Fibroblast of lung (primary cell): ENCODE results near the gene TAS1R3. TPM values are rescaled to one million over a fixed set of nuclear protein-coding genes. Genes with fewer than 3 reads are reported as not detected.

Experiments used
- DNase-seq, 2 donors: peaks; one replicate each; pipeline versions ENCODE4 v3.0.0 to v3.0.0-alpha.2; 2010; ENCODE audit warnings: low read depth in 2 of 2
- H2AFZ ChIP-seq: 2 replicates; pipeline ENCODE4 v1.5.1; 2012; ENCODE audit warnings: low read length, control low read depth, inconsistent platforms
- H3K27ac ChIP-seq: 2 replicates; pipeline ENCODE4 v1.5.1; 2011; ENCODE audit warnings: low read length, control low read depth; ENCODE audit not compliant: insufficient read depth
- H3K27me3 ChIP-seq: 2 replicates; pipeline ENCODE4 v1.5.1; 2011; ENCODE audit warnings: mild to moderate bottlenecking, low read length; ENCODE audit not compliant: control insufficient read depth, insufficient read depth
- H3K36me3 ChIP-seq: 2 replicates; pipeline ENCODE4 v1.5.1; 2011; ENCODE audit warnings: low read length; ENCODE audit not compliant: control insufficient read depth, insufficient read depth
- H3K4me1 ChIP-seq: 2 replicates; pipeline ENCODE4 v1.5.1; 2011; ENCODE audit warnings: low read length; ENCODE audit not compliant: control insufficient read depth, insufficient read depth; ENCODE audit errors: extremely low read depth
- H3K4me2 ChIP-seq: 2 replicates; pipeline ENCODE4 v1.5.1; 2011; ENCODE audit warnings: low read length, control low read depth; ENCODE audit not compliant: insufficient read depth; ENCODE audit errors: extremely low read depth
- H3K4me3 ChIP-seq, 4 experiments: fragments of 200-600 bp in 1 of 4; sonication (generic) in 1 of 4; replicated peaks in 1 of 4; 2 replicates each; pipeline ENCODE4 v1.5.1; 2011 to 2016; ENCODE audit warnings: low read length in 4 of 4, low read depth in 3 of 4, mild to moderate bottlenecking in 3 of 4, control low read depth in 2 of 4, inconsistent platforms in 1 of 4, mixed read lengths in 1 of 4; ENCODE audit not compliant: insufficient read depth in 1 of 4; ENCODE audit errors: control extremely low read depth in 1 of 4
- H3K79me2 ChIP-seq: 2 replicates; pipeline ENCODE4 v1.5.1; 2012; ENCODE audit warnings: mild to moderate bottlenecking, low read length, inconsistent platforms; ENCODE audit not compliant: control insufficient read depth, insufficient read depth
- H3K9ac ChIP-seq: 2 replicates; pipeline ENCODE4 v1.5.1; 2011; ENCODE audit warnings: mild to moderate bottlenecking, low read length, control low read depth; ENCODE audit not compliant: insufficient read depth
- H3K9me3 ChIP-seq: 2 replicates; pipeline ENCODE4 v1.5.1; 2012; ENCODE audit warnings: low read depth, low read length; ENCODE audit not compliant: control insufficient read depth, insufficient read depth
- H4K20me1 ChIP-seq: 2 replicates; pipeline ENCODE4 v1.5.1; 2011; ENCODE audit warnings: low read length; ENCODE audit not compliant: control insufficient read depth, insufficient read depth; ENCODE audit errors: extremely low read depth
- CTCF ChIP-seq, 2 donors: IDR thresholded peaks in 1 of 2; conservative IDR thresholded peaks in 1 of 2; 1 replicate in 1 of 2; 2 replicates in 1 of 2; pipeline ENCODE4 v1.5.1; 2011 to 2012; ENCODE audit warnings: low read length in 2 of 2, control low read depth in 1 of 2, inconsistent platforms in 1 of 2, low read depth in 1 of 2, mild to moderate bottlenecking in 1 of 2
- EZH2 ChIP-seq: IDR thresholded peaks from 2 replicates; pipeline ENCODE4 v1.5.1; 2012; ENCODE audit warnings: low read length, control low read depth, mild to moderate bottlenecking; ENCODE audit errors: missing control alignments
- polyA plus RNA-seq, 2 donors: library from polyadenylated mRNA; depleted of rRNA in 1 of 2; stranded (reverse) in 1 of 2; unstranded in 1 of 2; fragments of >200 nt; gene quantifications; 2 replicates each; pipeline ENCODE4 v1.2.1, GENCODE V29; 2011 to 2012; ENCODE audit warnings: missing spikeins in 1 of 2
- total RNA-seq: library from RNA; depleted of rRNA; stranded (reverse); fragments of >200 nt; gene quantifications from 2 replicates; pipeline ENCODE4 v1.2.1, GENCODE V29; 2014

TAS1R3 gene
- total and polyA plus RNA-seq, 2 donors (not counting 1 experiment from before 2014, with no cell fraction given): 0.02 to 0.17 TPM

GRCh38 chr1:1345860-1346500, 14.9 kb downstream of the TAS1R3 start:
- Histone ChIP-seq H3K9ac (no peak overlapping the region), H3K79me2 (peaks cover 75% of the 10 kb centered on the region), H3K4me3 (peak overlapping the region in 2 of 4 experiments; percentile 5 to 76), H3K4me1 (peaks cover 27% of the 10 kb centered on the region), H4K20me1 (no peaks in the 10 kb centered on the region), H2AFZ (no peak overlapping the region), H3K27ac (peak overlapping the region; percentile 32), H3K36me3 (peaks cover 6% of the 10 kb centered on the region), H3K27me3 (no peaks in the 10 kb centered on the region), H3K4me2 (peak overlapping the region; percentile 58), H3K9me3 (no peaks in the 10 kb centered on the region)
- TF ChIP-seq CTCF (conservative IDR thresholded peaks at IDR 0.05 in 1 of 2, IDR thresholded peaks at IDR 0.05 in 1 of 2; ENCODE audit: low read depth in 1 of 2, low read length in 2 of 2) (no peak), EZH2 (no peak)
- DNase-seq: no peak

- H3K79me2 ChIP-seq: peaks cover 70% of the 10 kb centered on the region
- H3K4me3 ChIP-seq: peak overlapping the region in 1 of 4 experiments; percentile 76
- H2AFZ ChIP-seq: no peak overlapping the region
- TF ChIP-seq EZH2: no peak
- no peak for TF ChIP-seq CTCF (conservative IDR thresholded peaks at IDR 0.05 in 1 of 2, IDR thresholded peaks at IDR 0.05 in 1 of 2; ENCODE audit: low read depth in 1 of 2, low read length in 2 of 2)
- no peak overlapping the region for H3K9ac ChIP-seq
- H3K4me1 ChIP-seq: peaks cover 27% of the 10 kb centered on the region
- DNase-seq: no peak
- no peaks in the 10 kb centered on the region for H3K9me3 ChIP-seq
- no peaks in the 10 kb centered on the region for H4K20me1 ChIP-seq
- H3K27ac ChIP-seq: peak overlapping the region; percentile 32
- H3K36me3 ChIP-seq: peaks cover under 1% of the 10 kb centered on the region
- peak overlapping the region; percentile 58 for H3K4me2 ChIP-seq
- no peaks in the 10 kb centered on the region for H3K27me3 ChIP-seq
Observed at GRCh38 chr1:1346501-1346890, 15.4 kb downstream of the TAS1R3 start.

GRCh38 chr1:1347026-1347595, 16.0 kb downstream of the TAS1R3 start:
- no peak overlapping the region for H3K27ac ChIP-seq
- peak overlapping the region; percentile 74 to 82 (median 78) for H3K4me3 ChIP-seq
- H3K4me1 ChIP-seq: peaks cover 32% of the 10 kb centered on the region
- H3K9me3 ChIP-seq: no peaks in the 10 kb centered on the region
- H4K20me1 ChIP-seq: no peaks in the 10 kb centered on the region
- H3K79me2 ChIP-seq: peaks cover 69% of the 10 kb centered on the region
- no peak for TF ChIP-seq CTCF (conservative IDR thresholded peaks at IDR 0.05 in 1 of 2, IDR thresholded peaks at IDR 0.05 in 1 of 2; ENCODE audit: low read depth in 1 of 2, low read length in 2 of 2)
- no peak for DNase-seq
- no peaks in the 10 kb centered on the region for H3K36me3 ChIP-seq
- peak overlapping the region; percentile 89 for H3K4me2 ChIP-seq
- no peak overlapping the region for H2AFZ ChIP-seq
- H3K27me3 ChIP-seq: no peaks in the 10 kb centered on the region
- no peak overlapping the region for H3K9ac ChIP-seq
